HG02763 (cell line): ENCODE data around the gene IQGAP1.

ENCODE experiments used
- ATAC-seq: cut with Tn5 transposase; IDR thresholded peaks from one replicate; pipeline ENCODE4 v1.9.1; 2021; ENCODE audit warnings: mild to moderate bottlenecking, moderate library complexity; ENCODE audit not compliant: unreplicated experiment

IQGAP1 gene

DNA sequence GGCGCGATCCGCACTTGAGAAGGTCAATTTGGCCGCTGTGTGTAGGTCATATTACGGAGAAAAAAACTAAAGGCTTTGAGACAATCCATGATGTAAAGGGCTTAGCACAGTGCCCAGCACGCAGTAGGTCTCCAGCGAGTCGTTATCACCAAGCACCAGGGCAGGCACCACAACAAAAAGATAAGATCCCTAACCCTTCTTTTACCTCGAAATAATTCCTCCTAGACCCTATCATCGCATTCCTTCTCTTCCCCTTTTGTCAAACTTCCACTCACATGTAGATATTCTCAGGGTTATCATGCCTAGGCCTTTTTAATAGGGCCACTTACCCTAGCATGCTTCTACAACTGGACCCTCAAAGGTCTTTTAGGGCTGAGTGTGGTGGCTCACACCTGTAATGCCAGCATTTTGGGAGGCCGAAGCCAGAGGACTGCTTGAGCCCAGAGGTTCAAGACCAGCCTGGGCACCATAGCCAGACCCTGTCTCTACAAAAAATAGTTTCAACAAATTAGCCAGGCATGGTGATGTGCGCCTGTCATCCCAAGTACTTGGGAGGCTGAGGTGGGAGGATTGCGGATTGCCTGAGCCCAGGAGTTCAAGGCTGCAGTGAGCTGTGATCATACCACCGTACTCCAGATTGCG, 22.5 kb upstream of the IQGAP1 start:
- ATAC-seq: no peak

DNA sequence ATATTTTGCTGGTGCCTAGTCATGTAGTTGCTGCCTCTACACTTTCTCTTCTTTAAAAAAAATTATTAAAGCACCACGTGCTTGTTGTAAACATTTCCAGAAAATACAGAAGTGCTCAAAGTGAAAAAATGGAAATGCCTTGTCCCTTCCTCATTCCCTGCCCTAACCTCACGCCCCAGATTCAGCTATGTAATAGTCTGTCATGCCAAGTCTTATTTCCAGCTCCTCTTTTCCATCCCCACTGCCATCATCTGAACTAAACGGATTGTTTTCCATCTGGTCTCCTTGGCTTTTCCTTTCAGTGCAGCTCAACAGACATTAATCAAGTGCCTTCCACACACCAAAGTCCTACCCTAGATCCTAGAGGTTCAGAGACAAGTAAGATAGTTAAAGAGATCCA, 20.5 kb upstream of the IQGAP1 start:
- no peak for ATAC-seq

DNA sequence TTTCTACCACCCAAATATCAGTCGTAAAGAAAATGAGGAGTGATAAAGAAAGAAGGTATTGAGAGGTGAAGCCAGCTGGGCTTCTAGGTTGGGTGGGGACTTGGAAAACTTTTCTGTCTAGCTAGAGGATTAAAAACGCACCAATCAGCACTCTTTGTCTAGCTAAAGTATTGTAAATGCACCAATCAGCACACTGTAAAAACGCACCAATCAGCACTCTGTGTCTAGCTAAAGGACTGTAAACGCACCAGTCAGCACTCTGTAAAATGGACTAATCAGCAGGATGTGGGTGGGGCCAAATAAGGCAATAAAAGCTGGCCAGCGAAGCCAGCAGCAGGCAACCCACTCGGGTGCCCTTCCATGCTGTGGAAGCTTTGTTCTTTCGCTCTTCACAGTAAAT, 13.0 kb upstream of the IQGAP1 start:
- no peak for ATAC-seq

DNA sequence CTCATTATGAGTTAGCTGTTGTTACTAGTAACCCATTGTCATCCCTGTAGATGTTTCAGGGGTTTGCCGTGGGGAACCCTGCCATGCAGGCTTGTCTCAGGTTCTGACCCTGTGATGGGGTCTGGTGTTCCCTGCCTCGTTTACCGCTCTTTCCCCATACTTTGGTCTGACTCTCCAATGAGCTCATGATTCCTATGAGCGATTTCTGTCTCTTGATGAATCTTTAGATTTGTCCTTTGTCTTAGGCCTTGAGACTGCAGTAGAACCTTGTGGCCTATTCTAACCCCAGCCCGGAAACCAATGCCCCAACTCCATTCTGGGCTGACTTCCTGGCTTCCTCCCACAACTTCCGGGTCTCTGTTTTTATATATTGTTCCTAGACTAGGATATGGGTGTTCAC, 11.3 kb upstream of the IQGAP1 start:
- ATAC-seq: no peak

DNA sequence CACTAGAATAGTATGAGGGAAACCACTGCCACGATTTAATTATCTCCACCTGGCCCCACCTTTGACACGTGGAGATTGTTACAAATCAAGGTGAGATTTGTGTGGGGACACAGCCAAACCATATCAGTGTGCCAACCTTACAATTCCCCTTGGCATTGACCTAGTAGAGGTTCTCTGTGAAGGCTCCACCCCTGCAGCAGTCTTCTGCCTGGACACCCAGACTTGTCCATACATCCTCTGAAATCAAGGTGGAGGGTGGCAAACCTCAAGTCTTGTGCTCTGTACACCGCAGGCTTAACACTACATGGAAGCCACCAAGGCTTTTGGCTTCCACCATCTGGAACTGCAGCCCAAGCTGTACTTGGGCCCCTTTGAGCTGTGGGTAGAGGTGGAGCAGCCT, 8.8 kb upstream of the IQGAP1 start:
- ATAC-seq: no peak

DNA sequence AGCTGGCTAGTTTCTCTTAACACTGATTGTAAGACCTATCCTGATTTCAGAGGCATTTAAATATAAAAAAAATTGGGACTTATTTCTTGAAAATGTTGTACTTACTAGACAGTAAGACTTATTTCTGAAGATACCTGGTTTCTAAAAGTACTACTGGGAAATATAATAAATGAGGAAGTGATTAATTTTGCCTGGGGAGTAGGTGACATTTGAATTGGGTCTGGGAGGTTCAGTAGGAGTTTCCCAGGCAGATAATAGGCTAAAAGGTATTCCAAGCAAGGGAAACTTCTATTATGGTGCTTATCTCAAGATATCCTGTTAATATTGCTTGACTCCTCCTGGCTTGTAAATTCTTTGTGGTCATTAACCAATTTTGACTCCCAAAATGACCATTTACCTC, 6.5 kb upstream of the IQGAP1 start:
- no peak for ATAC-seq

DNA sequence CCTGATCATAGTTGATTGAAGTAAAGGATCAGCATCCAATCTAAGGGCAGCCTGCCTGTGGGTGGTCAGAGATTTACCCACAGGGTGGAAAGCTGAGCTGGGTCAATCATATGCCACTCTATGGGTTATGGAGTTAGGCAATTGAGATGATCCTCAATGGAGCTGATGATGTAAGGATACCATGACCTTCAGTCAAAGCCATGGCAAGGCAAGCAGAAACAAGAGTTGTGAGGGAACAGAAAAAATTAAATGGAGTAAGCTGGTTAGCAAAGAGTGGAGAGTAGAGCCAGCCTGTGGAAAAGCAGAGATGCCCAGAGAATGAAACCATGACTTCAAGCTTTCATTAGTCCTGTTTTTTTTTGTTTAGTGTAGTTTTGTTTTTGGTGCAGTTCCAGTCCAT, 5.7 kb upstream of the IQGAP1 start:
- ATAC-seq: no peak

DNA sequence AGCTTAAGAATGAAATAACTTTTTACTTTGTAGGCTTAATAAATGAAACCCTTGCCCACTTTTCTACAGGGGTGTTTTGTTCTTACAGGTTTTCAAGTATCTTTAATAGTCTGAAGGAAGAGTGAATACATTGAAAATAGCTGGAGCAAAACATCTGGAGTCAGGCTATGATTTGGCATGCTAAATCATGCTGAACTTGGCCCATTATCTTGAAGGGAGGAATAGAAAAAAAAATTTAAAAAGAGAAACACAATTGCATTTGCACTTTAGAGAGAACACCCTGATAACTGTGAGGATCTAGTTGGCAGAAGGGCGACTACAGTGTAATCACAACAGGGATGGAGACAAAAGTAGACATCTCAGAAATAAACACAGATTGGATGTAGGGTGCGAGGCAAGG, 1.8 kb upstream of the IQGAP1 start:
- no peak for ATAC-seq

DNA sequence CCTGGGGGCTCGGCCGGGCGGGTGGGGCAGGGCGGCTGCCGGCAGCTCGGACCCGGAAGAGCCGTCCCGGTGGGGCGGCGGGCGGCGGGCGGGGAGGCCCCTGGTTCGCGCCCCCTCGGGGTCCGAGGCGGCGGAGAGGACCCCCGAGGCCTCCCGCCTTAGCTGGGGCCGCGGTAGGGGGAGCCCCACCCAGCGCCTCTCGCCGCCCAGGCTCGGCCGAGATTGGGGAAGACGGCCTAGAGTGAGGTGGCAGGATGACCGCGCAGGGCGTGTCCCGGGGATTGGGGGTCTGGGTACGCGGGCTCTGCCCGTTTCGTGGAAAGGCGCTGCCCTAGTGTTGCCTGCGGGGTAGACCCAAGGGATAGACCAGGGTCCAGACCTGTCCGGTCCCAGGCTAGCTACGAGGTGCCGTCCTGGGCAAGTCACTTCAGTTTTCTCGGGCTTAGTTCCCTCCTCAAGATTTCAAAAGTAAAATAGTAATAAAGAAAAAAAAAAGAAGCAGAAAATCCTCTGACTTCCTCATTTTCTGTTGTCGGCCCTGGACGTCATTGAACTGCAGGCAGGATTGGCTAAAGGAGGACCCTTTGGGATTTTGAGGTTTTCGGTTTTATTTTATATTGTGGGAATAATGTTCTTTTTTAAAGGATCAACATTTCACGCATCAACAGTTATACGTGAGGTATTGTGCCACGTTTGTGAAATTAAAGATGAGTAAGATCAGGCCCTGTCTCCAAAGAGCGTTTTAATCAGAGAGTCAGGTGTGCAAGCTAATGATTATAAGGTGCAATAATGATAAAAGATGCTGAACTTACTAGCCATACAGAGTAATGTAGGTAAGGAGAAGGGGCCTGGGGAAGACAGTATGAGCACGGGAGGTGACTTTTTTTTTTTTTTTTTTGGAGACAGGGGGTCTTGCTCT, 679 bp downstream of the IQGAP1 start:
- ATAC-seq: peak; percentile 32

DNA sequence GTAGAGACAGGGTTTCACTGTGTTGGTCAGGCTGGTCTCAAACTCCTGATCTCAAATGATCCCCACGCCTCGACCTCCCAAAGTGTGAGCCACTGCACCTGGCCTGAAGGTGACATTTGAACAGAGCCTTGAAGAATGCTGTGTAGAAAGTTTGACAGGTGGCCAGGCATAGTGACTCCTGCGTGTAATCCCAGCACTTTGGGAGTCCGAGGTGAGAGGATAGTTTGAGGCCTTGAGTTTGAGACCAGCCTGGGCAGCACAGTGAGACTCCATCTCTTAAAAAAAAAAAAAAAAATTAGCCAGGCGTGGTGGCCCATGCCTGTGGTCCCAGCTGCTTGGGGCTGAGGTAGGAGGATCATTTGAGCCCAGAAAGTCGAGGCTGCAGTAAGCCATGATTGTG, 1.5 kb downstream of the IQGAP1 start:
- ATAC-seq: no peak

DNA sequence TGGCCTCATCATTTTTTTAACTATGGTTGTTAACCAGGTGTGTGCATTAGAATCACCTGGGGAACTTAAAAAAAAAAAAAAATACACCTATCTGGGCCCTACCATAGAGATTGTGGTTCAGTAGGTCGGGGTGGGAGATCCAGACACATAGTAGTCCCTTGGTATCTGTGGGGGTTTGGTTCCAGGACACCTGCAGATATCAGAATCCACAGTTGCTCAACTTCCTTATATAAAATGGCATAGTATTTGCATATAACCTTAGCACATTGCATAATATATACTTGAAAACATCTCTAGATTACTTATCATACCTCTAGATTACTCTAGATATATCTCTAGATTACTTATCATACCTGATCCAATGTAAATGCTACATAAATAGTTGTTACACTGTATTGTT, 5.0 kb downstream of the IQGAP1 start:
- ATAC-seq: no peak

DNA sequence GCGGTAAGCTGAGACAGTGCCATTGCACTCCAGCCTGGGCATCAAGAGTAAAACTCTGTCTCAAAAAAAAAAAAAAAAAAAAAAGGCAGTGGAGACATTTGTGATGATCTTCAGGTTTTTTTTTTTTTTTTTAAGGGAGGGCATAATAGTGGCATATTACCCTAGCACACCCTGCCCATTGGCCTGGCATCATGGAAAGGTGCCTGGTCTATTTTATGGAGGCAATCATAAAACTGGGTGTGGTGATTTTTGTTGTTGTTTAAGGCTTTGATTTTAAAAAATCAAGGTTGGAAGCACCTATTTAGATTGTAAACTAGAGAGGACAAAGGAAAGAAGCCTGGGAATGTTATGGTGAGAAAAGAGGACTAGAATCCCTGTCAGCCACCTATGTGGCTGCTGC, 6.0 kb downstream of the IQGAP1 start:
- ATAC-seq: no peak

DNA sequence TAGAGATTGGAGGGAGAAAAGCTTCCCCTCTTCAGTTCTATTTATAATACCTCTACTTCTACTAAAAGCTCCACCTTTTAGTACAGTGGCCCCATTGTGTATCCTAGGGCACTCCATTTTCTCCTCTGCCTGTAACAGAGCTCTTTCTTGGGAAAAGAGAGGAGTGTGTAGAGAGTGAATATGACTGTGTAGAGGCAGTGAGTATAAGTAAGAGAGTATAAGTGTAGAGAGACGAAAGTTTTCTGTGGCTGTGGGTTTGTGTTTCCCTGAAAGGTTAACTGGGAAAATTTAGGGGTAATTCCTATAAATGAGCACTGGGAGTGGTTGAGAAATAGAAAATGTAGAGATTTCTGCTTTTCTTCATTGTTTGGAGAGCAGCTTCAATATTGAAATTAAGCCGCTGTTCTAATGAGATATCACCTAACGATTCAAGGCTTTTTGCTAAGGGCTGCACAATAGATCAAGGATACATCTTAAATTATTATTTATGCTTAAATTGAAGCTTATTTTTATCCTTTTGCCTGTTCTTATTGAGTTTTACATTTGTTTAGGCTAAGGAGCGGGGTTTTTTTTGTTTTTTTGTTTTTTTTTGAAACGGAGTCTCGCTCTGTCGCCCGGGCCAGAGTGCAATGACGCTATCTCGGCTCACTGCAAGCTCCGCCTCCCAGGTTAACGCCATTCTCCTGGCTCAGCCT, 6.9 kb downstream of the IQGAP1 start:
- no peak for ATAC-seq

DNA sequence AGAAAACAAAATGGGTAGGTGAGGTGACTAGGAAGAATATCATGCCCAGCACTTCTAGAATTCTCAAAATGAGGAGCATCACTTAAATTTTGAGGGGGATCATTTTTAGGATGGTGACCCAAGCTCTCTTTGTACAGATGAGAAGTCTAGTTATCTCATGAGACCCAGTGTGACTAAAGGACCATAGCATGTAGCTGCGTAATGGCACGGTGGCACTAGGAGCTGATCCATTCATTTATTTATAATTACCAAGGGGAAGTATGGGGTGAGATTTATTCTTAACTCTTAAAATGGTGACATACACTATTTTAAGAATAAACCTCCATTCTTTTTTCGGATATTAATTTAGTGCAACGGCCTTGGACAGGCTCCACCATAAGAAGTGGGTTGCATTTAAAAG, 8.3 kb downstream of the IQGAP1 start:
- ATAC-seq: no peak

DNA sequence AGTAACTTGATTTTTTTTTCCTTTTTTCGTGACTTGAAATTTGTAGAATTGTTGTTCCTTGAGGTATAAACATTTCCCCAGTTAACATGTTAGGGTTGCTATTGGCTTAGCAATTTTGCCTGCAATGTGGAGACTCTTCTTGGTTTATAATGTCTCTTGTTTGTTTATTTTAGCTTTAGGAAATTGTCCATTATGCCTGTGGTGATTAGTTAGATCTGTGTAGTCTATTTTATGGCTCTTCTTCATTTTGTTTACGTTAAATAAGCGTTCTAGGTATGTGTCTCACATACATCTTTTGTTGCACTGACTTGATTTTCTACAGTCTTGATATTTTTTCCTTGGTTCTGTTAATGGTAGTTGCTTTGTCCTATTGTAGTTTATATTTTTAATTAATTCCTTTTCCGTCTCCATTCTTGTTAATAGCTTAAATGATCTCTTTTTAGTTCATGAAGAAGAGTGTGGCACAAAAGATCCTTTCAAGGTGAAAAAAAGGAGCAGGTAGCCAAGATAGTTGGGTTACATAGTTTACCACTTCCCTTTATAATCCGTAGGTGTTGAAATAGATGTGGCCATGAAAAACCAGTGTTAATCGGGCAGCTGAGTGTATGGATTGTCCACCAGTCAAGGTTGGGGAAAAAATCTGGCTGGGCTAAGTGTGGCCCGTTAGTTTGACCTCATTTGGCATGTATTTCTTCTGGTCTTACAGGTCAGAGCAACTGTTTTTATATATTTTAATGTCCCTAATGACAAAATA, 12.1 kb downstream of the IQGAP1 start:
- no peak for ATAC-seq

DNA sequence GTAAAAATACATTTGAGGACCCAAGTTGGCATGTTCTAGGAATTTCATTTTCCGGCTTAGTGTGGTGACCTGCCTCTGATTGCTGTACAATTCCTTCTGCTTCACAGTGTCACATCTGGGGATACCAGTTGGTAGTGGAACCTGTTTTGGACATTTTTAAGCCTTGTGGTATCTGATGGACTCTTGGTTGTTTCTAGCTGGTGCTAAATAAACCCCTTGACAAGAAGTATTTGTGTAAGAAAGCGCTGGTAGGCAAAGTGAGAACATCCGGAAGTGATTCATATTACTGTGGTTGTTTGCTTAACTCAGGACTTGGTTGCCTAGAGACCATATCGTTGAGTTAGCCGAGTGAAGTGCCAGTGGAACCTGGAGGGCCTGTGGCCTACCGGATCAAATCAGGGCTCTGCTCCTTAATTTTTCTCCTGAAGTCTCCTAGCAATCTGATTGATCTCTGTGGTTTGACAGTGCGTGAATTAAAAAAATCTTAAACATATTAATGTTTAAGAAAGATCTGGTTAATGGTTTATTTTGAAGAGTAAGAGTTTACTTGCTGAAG, 12.8 kb downstream of the IQGAP1 start:
- ATAC-seq: peak; percentile 89

DNA sequence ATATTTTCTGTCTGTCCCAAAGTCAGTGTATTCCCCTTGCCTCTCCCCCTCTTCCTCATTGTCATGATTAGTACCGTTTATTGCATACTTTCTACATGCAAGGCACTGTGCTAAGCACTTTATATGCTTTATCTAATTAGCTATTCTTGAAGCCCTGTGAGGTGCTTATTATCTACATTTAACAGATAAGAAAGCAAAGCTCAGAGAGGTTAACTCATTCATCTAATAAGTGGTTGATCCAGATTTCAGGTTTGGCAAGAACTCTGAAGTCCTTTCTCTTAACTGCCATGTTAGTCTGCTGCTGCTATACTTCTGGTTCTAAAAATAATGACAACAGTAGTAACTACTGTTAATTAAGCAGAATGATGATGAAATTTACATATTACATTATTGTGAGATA, 13.5 kb downstream of the IQGAP1 start:
- no peak for ATAC-seq

DNA sequence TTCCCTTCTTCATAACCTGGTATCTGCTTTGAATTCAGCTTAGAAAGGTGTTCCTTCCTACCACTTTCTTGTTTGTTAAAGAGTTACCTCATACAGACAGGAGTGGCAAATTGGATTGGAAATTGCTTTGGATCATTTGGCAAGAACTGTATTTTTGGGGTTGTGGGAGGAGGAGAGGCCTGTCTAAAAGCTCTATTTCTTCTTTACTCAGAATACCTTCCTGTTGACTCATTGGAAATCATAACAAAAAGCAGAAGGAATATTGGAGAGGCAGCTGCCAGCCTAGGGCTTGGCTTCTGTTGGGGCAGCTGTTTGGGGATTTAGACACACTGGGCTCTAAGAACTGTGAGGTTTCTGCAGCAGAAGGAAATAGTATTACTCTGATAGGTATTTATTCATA, 14.2 kb downstream of the IQGAP1 start:
- ATAC-seq: no peak

DNA sequence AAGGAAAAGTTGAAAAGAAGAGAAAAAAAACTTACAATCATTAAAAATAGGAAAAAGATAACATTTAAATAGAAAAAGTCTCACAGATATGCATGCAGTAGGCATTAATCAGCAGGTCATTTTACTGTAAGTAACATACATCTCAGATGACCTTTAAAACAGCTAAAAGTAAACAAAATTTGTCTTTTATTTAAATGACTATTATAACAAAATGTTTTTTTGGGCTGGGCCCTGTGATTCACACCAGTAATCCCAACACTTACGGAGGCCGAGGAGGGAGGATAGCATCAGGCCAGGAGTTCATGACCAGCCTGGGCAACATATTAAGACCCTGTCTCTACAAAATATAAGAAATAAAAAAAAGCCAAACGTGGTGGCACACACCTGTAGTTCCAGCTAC, 14.7 kb downstream of the IQGAP1 start:
- ATAC-seq: no peak

DNA sequence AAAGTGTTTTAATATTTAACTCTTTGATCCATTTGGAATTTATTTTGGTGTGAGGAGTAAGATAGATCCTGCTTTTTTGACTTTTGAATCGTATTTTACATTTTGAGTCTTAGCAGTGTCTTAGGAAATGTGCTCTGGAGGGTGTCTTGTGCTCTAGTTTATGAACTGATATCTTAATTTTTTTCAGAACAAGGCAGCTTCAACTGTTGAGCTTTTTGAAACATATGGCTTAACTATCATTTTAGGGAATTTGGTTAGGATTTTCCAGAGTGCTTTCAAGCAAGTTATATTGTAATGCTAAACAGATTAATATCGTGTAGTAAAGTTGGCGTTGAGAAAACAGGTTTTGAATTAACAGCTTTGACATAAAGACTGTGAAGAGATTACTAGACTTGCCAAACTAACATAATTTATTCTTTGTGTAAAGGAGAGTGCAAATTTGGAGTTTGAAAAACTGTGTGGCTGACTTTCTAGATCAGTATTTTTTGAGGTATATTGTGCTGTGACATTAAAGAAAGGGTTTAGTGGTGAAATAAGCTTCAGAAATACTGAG, 17.1 kb downstream of the IQGAP1 start:
- ATAC-seq: no peak

DNA sequence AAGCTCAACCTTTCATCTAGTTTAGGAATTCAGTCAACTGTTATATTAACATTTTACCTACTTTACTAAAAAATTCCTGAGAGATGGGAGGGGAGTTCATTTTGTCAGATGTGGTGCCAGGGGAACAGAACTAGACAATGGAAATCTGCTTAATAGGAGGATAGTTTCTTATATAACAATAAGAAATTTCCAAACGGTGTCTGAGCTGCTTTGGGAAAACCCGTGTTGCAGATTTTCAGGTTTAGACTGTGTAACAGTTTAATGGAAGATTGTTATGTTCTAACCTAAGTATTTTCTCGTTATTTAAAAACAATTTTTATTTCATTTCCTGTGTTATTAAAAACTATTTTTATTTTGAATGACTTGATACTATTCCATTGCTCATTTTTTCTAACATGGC, 19.3 kb downstream of the IQGAP1 start:
- ATAC-seq: no peak
